ENCODE measurements around the gene DCDC2C. TPM values are rescaled to one million over a fixed set of nuclear protein-coding genes. Genes with fewer than 3 reads are reported as not detected.

Gene DCDC2C
- polyA plus RNA-seq, 1 of the 3 experiments (the other 2 are of a cell fraction) = not detected

DNA sequence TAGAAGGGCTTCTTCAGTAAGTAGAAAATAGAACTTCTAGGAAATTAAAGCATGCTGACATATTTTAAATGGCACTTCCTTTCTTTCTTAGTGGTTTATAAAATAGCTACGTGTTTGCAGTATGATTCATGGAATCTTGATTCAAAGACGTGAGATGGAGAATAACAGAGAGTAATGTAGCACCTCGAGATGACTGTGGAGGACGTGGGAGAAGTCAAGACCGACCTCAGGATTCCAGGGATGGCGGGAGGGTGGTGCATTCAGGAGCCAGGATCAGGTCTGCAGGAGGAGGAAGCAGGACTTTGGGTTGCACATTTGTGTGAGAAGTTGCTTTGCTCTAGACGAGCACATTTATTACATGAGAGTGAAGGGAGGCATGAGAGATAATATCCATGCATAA lies 56.0 kb downstream of the DCDC2C start:
- no peak overlapping the region for H3K4me3 ChIP-seq (ENCODE audit: low read depth in 2 of 2, low read length in 1 of 2)
- no peaks in the 10 kb centered on the region for H3K79me2 ChIP-seq (ENCODE audit: insufficient read depth)
- H4K20me1 ChIP-seq (ENCODE audit: insufficient read depth) = no peaks in the 10 kb centered on the region
- no peak overlapping the region for H3K27ac ChIP-seq (ENCODE audit: low read depth in 2 of 2, low read length in 1 of 2)
- TF ChIP-seq TCF12 (IDR thresholded peaks at IDR 0.05) (no peak), RFX5 (IDR thresholded peaks at IDR 0.05; ENCODE audit: low read length) (no peak), YY1 (IDR thresholded peaks at IDR 0.05; ENCODE audit: low read depth) (no peak), POLR2AphosphoS5 (IDR thresholded peaks at IDR 0.05; ENCODE audit: low read depth, low read length) (no peak), MXI1 (IDR thresholded peaks at IDR 0.05; ENCODE audit: low read depth, low read length) (no peak), TEAD4 (IDR thresholded peaks at IDR 0.05; ENCODE audit: borderline replicate concordance, insufficient read depth) (no peak)
- TF ChIP-seq, protein P1, sequence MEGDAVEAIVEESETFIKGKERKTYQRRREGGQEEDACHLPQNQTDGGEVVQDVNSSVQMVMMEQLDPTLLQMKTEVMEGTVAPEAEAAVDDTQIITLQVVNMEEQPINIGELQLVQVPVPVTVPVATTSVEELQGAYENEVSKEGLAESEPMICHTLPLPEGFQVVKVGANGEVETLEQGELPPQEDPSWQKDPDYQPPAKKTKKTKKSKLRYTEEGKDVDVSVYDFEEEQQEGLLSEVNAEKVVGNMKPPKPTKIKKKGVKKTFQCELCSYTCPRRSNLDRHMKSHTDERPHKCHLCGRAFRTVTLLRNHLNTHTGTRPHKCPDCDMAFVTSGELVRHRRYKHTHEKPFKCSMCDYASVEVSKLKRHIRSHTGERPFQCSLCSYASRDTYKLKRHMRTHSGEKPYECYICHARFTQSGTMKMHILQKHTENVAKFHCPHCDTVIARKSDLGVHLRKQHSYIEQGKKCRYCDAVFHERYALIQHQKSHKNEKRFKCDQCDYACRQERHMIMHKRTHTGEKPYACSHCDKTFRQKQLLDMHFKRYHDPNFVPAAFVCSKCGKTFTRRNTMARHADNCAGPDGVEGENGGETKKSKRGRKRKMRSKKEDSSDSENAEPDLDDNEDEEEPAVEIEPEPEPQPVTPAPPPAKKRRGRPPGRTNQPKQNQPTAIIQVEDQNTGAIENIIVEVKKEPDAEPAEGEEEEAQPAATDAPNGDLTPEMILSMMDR (IDR thresholded peaks at IDR 0.05) = no peak
- TF ChIP-seq, protein P2, sequence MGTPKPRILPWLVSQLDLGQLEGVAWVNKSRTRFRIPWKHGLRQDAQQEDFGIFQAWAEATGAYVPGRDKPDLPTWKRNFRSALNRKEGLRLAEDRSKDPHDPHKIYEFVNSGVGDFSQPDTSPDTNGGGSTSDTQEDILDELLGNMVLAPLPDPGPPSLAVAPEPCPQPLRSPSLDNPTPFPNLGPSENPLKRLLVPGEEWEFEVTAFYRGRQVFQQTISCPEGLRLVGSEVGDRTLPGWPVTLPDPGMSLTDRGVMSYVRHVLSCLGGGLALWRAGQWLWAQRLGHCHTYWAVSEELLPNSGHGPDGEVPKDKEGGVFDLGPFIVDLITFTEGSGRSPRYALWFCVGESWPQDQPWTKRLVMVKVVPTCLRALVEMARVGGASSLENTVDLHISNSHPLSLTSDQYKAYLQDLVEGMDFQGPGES (IDR thresholded peaks at IDR 0.05; ENCODE audit: low read depth, low read length) = no peak
- ChIA-PET CTCF (interaction anchor here (1.1 to 4.3 kb wide), 2 partner anchors 22 to 30 kb away, joined by 3 to 16 read pairs; no protein-coding TSS in a partner anchor), POLR2A (no interaction called here)
- H3K9me2 ChIP-seq = no peaks in the 10 kb centered on the region
- H2AFZ ChIP-seq (ENCODE audit: low read depth) = no peak overlapping the region
- H3K36me3 ChIP-seq (replicated peaks in 1 of 2; ENCODE audit: control insufficient read depth in 1 of 2, insufficient read depth in 2 of 2, low read length in 1 of 2) = no peaks in the 10 kb centered on the region
- WGBS (ENCODE audit: low lambda C conversion rate) = 6% methylated on average over 7 of the region's 7 CpGs
- H3F3A ChIP-seq (replicated peaks; ENCODE audit: insufficient read depth) = peaks cover 10% of the 10 kb centered on the region
- no peak overlapping the region for H3K9ac ChIP-seq
- no peak for DNase-seq
- H3K9me3 ChIP-seq = no peaks in the 10 kb centered on the region; the same call in 1 of the 2 replicates
- no peaks in the 10 kb centered on the region for H3K4me1 ChIP-seq (ENCODE audit: control insufficient read depth in 1 of 2, insufficient read depth in 2 of 2, low read depth in 1 of 2, low read length in 1 of 2)
- no peak overlapping the region for H3K4me2 ChIP-seq
- no peaks in the 10 kb centered on the region for H3K27me3 ChIP-seq (ENCODE audit: insufficient read depth)

DNA sequence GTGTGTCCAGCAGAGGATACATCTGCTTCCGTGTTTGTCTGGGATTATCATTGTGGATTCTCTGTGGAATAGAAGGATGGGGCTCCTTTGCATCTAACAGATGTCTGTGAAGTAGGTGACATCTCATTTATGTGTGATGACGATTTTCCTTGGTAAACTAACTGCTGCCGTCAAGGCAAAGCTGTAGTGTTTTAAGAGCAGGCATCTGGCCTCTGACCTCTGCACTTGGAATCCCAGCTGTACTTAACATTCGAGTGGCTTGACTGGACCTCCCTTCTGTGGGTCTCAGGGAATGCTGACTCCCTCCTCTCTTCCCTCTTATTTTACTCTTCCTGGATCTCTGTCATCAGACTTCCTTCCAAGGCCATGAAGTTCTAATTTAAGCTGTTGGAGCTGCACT lies 56.4 kb downstream of the DCDC2C start:
- H3K27ac ChIP-seq (ENCODE audit: low read depth in 2 of 2, low read length in 1 of 2) = no peak overlapping the region
- no peak overlapping the region for H3K4me2 ChIP-seq
- peaks cover 9% of the 10 kb centered on the region for H3F3A ChIP-seq (replicated peaks; ENCODE audit: insufficient read depth)
- no peak for DNase-seq
- H3K36me3 ChIP-seq (replicated peaks in 1 of 2; ENCODE audit: control insufficient read depth in 1 of 2, insufficient read depth in 2 of 2, low read length in 1 of 2) = no peaks in the 10 kb centered on the region
- ChIA-PET POLR2A (no interaction called here), CTCF (interaction anchor here (0.7 to 4.3 kb wide), 3 partner anchors 21 to 46 kb away, joined by 3 to 16 read pairs (median 3); no protein-coding TSS in a partner anchor)
- TF ChIP-seq, protein P1 (IDR thresholded peaks at IDR 0.05) = no peak
- no peak for TF ChIP-seq GATA2 (CRISPR knock-in tag; IDR thresholded peaks at IDR 0.05)
- no peak for TF ChIP-seq FOSL2 (IDR thresholded peaks at IDR 0.05; ENCODE audit: borderline replicate concordance, low read depth)
- TF ChIP-seq NRF1 (IDR thresholded peaks at IDR 0.05; ENCODE audit: low read depth, low read length) = no peak
- TF ChIP-seq, protein P3, sequence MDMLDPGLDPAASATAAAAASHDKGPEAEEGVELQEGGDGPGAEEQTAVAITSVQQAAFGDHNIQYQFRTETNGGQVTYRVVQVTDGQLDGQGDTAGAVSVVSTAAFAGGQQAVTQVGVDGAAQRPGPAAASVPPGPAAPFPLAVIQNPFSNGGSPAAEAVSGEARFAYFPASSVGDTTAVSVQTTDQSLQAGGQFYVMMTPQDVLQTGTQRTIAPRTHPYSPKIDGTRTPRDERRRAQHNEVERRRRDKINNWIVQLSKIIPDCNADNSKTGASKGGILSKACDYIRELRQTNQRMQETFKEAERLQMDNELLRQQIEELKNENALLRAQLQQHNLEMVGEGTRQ (IDR thresholded peaks at IDR 0.05; ENCODE audit: borderline replicate concordance, low read depth, low read length) = no peak
- TF ChIP-seq, protein P4, sequence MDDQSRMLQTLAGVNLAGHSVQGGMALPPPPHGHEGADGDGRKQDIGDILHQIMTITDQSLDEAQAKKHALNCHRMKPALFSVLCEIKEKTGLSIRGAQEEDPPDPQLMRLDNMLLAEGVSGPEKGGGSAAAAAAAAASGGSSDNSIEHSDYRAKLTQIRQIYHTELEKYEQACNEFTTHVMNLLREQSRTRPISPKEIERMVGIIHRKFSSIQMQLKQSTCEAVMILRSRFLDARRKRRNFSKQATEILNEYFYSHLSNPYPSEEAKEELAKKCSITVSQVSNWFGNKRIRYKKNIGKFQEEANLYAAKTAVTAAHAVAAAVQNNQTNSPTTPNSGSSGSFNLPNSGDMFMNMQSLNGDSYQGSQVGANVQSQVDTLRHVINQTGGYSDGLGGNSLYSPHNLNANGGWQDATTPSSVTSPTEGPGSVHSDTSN (IDR thresholded peaks at IDR 0.05) = no peak
- TF ChIP-seq MXI1 (IDR thresholded peaks at IDR 0.05; ENCODE audit: low read depth, low read length) = no peak
- no peak for TF ChIP-seq POLR2AphosphoS5 (IDR thresholded peaks at IDR 0.05; ENCODE audit: low read depth, low read length)
- no peak overlapping the region for H3K9ac ChIP-seq
- no peaks in the 10 kb centered on the region for H4K20me1 ChIP-seq (ENCODE audit: insufficient read depth)
- H2AFZ ChIP-seq (ENCODE audit: low read depth) = no peak overlapping the region
- H3K4me1 ChIP-seq (ENCODE audit: control insufficient read depth in 1 of 2, insufficient read depth in 2 of 2, low read depth in 1 of 2, low read length in 1 of 2) = no peaks in the 10 kb centered on the region
- no peaks in the 10 kb centered on the region for H3K27me3 ChIP-seq (ENCODE audit: insufficient read depth)
- no peaks in the 10 kb centered on the region for H3K79me2 ChIP-seq (ENCODE audit: insufficient read depth)
- H3K9me2 ChIP-seq = no peaks in the 10 kb centered on the region
- no peaks in the 10 kb centered on the region; the same call in 1 of the 2 replicates for H3K9me3 ChIP-seq
- WGBS (ENCODE audit: low lambda C conversion rate) = 26% methylated on average over 4 of the region's 4 CpGs
- no peak overlapping the region for H3K4me3 ChIP-seq (ENCODE audit: low read depth in 2 of 2, low read length in 1 of 2)
